Keratinocyte (primary cell): Measurements from ENCODE around the gene WDR76. TPM values are rescaled to one million over a fixed set of nuclear protein-coding genes. Genes with fewer than 3 reads are reported as not detected.
"Not testable (repeated sequence)": the region's sequence is repeated elsewhere in the genome, so short reads cannot be mapped to it uniquely, and the experiment has no call there.

Source experiments
- DNase-seq: peaks from one replicate; pipeline ENCODE4 v3.0.0-alpha.2; 2011; ENCODE audit warnings: low read depth, missing footprints, low spot score
- FAIRE-seq: peaks from 2 replicates; lab custom pipeline; 2011; peaks lifted over from hg19 to GRCh38; lab: Jason Lieb, UNC
- H2AFZ ChIP-seq: 2 replicates; pipeline ENCODE4 v1.6.0; 2012; ENCODE audit warnings: low read length, control low read depth, inconsistent platforms; ENCODE audit not compliant: control insufficient read depth
- H3K27ac ChIP-seq: 2 replicates; pipeline ENCODE4 v1.5.1; 2011; ENCODE audit warnings: low read length; ENCODE audit not compliant: control insufficient read depth, insufficient read depth
- H3K27me3 ChIP-seq: 3 replicates; pipeline ENCODE4 v1.6.0; 2011; ENCODE audit warnings: low read length; ENCODE audit not compliant: control insufficient read depth, insufficient read depth; ENCODE audit errors: extremely low read depth
- H3K36me3 ChIP-seq, 2 experiments: 2 replicates in 1 of 2; 3 replicates in 1 of 2; pipeline ENCODE4 v1.5.1; 2011; ENCODE audit warnings: low read length in 2 of 2, mild to moderate bottlenecking in 1 of 2; ENCODE audit not compliant: control insufficient read depth in 2 of 2, insufficient read depth in 2 of 2; ENCODE audit errors: extremely low read depth in 1 of 2
- H3K4me1 ChIP-seq: 3 replicates; pipeline ENCODE4 v1.5.1; 2011; ENCODE audit warnings: low read length; ENCODE audit not compliant: control insufficient read depth, insufficient read depth; ENCODE audit errors: extremely low read depth
- H3K4me2 ChIP-seq: 3 replicates; pipeline ENCODE4 v1.6.0; 2011; ENCODE audit warnings: low read depth, low read length; ENCODE audit not compliant: control insufficient read depth, insufficient read depth; ENCODE audit errors: extremely low read depth
- H3K4me3 ChIP-seq, 3 experiments: fragments of 200-600 bp in 1 of 3; sonication (generic) in 1 of 3; 2 replicates in 2 of 3; 3 replicates in 1 of 3; pipeline ENCODE4 v1.5.1; 2011 to 2016; ENCODE audit warnings: low read length in 3 of 3, mild to moderate bottlenecking in 3 of 3, control low read depth in 2 of 3, inconsistent platforms in 1 of 3, low read depth in 1 of 3, mixed read lengths in 1 of 3, mixed run types in 1 of 3, moderate library complexity in 1 of 3; ENCODE audit not compliant: control insufficient read depth in 2 of 3, insufficient read depth in 2 of 3; ENCODE audit errors: extremely low read depth in 1 of 3
- H3K79me2 ChIP-seq: 2 replicates; pipeline ENCODE4 v1.6.0; 2012; ENCODE audit warnings: low read length; ENCODE audit not compliant: control insufficient read depth, insufficient read depth
- H3K9ac ChIP-seq: 3 replicates; pipeline ENCODE4 v1.6.0; 2011; ENCODE audit warnings: low read length; ENCODE audit not compliant: control insufficient read depth, insufficient read depth; ENCODE audit errors: extremely low read depth
- H3K9me1 ChIP-seq: 3 replicates; pipeline ENCODE4 v1.6.0; 2011; ENCODE audit warnings: low read length; ENCODE audit not compliant: control insufficient read depth, insufficient read depth; ENCODE audit errors: extremely low read depth
- H3K9me3 ChIP-seq: 2 replicates; pipeline ENCODE4 v1.5.1; 2012; ENCODE audit warnings: low read depth, low read length; ENCODE audit not compliant: control insufficient read depth
- H4K20me1 ChIP-seq: 3 replicates; pipeline ENCODE4 v1.6.0; 2011; ENCODE audit warnings: low read length; ENCODE audit not compliant: control insufficient read depth, insufficient read depth; ENCODE audit errors: extremely low read depth
- EZH2 ChIP-seq: IDR thresholded peaks from one replicate; pipeline ENCODE4 v1.6.1; 2012; ENCODE audit warnings: inconsistent platforms, mild to moderate bottlenecking, low read length, moderate library complexity
- dilution Hi-C: fragments of 300-500 bp; cut with MboI; formaldehyde crosslinking; loops from one replicate; pipeline ENCODE4 v1.7.0; 2020; ENCODE audit warnings: low sequenced_read_pairs; ENCODE audit not compliant: extremely low pct_ligation_motif_present
- polyA plus RNA-seq, 5 experiments: library from polyadenylated mRNA; depleted of rRNA in 3 of 5; stranded (reverse) in 3 of 5; stranded (forward) in 1 of 5; unstranded in 1 of 5; fragments of >200 nt; gene quantifications; 1 replicate in 1 of 5; 2 replicates in 3 of 5; 3 replicates in 1 of 5; pipeline versions ENCODE4 v1.2.1 to v1.2.3, GENCODE V29; 2011 to 2012; ENCODE audit warnings: missing spikeins in 2 of 5, low read depth in 1 of 5, low replicate concordance in 1 of 5
- TF ChIP-seq, protein P1 (sequence below), 3 experiments: IDR thresholded peaks in 1 of 3; conservative IDR thresholded peaks in 1 of 3; optimal IDR thresholded peaks in 1 of 3; 2 replicates in 2 of 3; 3 replicates in 1 of 3; pipeline versions ENCODE3 to v1.5.1; 2011; ENCODE audit warnings: low read length in 3 of 3, mild to moderate bottlenecking in 3 of 3, moderate library complexity in 2 of 3, control low read depth in 1 of 3, inconsistent platforms in 1 of 3; ENCODE audit not compliant: insufficient read depth in 2 of 3; ENCODE audit errors: extremely low read depth in 1 of 3

Gene WDR76
- polyA plus RNA-seq, 1 donor (not counting 4 experiments of a cell fraction or from before 2014, with no cell fraction given), result 4.7 TPM

DNA sequence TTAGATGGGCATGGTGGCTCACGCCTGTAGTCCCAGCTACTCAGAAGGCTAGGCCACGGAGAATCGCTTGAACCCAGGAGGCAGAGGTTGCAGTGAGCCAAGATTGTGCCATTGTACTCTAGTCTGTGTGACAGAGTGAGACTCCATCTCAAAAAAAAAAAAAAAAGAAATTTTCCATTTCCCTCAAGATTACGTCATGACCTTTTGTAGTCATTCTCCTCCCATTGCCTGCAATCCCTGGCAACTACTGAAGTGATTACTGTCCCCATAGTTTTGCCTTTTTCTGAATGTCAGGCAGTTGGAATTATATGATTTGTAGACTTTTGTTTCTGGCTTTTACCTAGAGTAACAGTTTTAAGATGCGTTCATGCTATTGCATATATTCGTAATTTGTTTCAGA lies 28.0 kb downstream of the WDR76 start:
- TF ChIP-seq, protein P1, sequence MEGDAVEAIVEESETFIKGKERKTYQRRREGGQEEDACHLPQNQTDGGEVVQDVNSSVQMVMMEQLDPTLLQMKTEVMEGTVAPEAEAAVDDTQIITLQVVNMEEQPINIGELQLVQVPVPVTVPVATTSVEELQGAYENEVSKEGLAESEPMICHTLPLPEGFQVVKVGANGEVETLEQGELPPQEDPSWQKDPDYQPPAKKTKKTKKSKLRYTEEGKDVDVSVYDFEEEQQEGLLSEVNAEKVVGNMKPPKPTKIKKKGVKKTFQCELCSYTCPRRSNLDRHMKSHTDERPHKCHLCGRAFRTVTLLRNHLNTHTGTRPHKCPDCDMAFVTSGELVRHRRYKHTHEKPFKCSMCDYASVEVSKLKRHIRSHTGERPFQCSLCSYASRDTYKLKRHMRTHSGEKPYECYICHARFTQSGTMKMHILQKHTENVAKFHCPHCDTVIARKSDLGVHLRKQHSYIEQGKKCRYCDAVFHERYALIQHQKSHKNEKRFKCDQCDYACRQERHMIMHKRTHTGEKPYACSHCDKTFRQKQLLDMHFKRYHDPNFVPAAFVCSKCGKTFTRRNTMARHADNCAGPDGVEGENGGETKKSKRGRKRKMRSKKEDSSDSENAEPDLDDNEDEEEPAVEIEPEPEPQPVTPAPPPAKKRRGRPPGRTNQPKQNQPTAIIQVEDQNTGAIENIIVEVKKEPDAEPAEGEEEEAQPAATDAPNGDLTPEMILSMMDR (optimal IDR thresholded peaks at IDR 0.05 in 1 of 3, IDR thresholded peaks at IDR 0.05 in 1 of 3, conservative IDR thresholded peaks at IDR 0.05 in 1 of 3; ENCODE audit: extremely low read depth in 1 of 3, insufficient read depth in 2 of 3, low read length in 3 of 3), result no peak
- TF ChIP-seq EZH2, result no peak
- no peaks in the 10 kb centered on the region for H3K79me2 ChIP-seq
- H2AFZ ChIP-seq, result no peak overlapping the region
- H3K4me2 ChIP-seq, result no peak overlapping the region
- H4K20me1 ChIP-seq, result no peaks in the 10 kb centered on the region
- dilution Hi-C loops, result no loop called here
- H3K9me1 ChIP-seq, result no peaks in the 10 kb centered on the region
- H3K27ac ChIP-seq, result no peak overlapping the region
- H3K4me3 ChIP-seq, result no peak overlapping the region
- no peaks in the 10 kb centered on the region for H3K9me3 ChIP-seq
- no peak overlapping the region for H3K9ac ChIP-seq
- FAIRE-seq (no peak), DNase-seq (no peak)
- H3K4me1 ChIP-seq, result no peaks in the 10 kb centered on the region
- H3K36me3 ChIP-seq, result peaks cover 0 to 4% of the 10 kb centered on the region in 2 experiments
- no peaks in the 10 kb centered on the region for H3K27me3 ChIP-seq

DNA sequence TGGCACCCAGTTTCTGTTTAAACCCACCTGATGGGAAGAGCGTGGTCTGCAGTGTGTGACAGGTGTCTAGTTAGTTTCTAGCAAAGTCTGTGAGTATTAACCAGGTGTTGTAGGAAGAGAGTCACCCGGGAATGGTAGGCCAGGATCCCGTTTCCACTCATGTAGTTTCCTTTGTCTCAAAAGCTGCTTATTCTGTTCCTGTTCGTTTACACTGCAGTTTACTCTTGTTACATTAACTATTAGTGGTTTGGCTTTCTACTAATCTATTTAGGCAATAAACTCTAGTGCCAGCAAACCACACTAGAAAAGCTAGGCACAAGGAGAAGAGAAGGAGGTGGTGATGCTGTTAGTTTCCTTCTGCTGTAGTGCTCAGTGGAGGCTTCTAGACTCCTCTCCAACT lies 32.7 kb downstream of the WDR76 start:
- FAIRE-seq, result no peak
- Histone ChIP-seq H3K4me2 (no peak overlapping the region), H3K79me2 (no peaks in the 10 kb centered on the region), H3K9me3 (no peaks in the 10 kb centered on the region), H3K27me3 (no peaks in the 10 kb centered on the region), H4K20me1 (no peaks in the 10 kb centered on the region), H3K27ac (no peak overlapping the region), H3K4me3 (no peak overlapping the region), H2AFZ (no peak overlapping the region), H3K4me1 (no peaks in the 10 kb centered on the region), H3K9ac (no peak overlapping the region), H3K9me1 (no peaks in the 10 kb centered on the region), H3K36me3 (peaks cover 0 to 4% of the 10 kb centered on the region in 2 experiments)
- DNase-seq, result no peak
- dilution Hi-C loops, result no loop called here
- TF ChIP-seq, protein P1 (optimal IDR thresholded peaks at IDR 0.05 in 1 of 3, IDR thresholded peaks at IDR 0.05 in 1 of 3, conservative IDR thresholded peaks at IDR 0.05 in 1 of 3; ENCODE audit: extremely low read depth in 1 of 3, insufficient read depth in 2 of 3, low read length in 3 of 3), result no peak
- no peak for TF ChIP-seq EZH2

DNA sequence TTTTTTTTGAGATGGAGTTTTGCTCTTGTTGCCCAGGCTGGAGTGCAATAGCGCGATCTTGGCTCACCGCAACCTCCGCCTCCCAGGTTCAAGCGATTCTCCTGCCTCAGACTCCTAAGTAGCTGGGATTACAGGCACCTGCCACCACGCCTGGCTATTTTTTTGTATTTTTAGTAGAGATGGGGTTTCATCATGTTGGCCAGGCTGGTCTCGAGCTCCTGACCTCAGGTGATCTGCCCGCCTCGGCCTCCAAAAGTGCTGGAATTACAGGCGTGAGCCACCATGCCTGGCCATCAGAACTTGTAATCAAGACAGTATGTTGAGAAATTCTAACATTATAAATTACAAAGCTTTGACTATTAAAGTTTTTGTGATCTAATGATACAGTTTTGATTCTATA lies 39.8 kb downstream of the WDR76 start:
- H3K9ac ChIP-seq, H3K4me3 ChIP-seq, dilution Hi-C loops, H3K9me3 ChIP-seq, H3K36me3 ChIP-seq, DNase-seq, H3K4me1 ChIP-seq, H4K20me1 ChIP-seq, H3K9me1 ChIP-seq, H3K27ac ChIP-seq, H3K79me2 ChIP-seq, H3K27me3 ChIP-seq, H2AFZ ChIP-seq, FAIRE-seq, H3K4me2 ChIP-seq: not testable (repeated sequence)
